Lower lobe of right lung (tissue), 2 donors: ENCODE measurements around the gene CEP162. TPM values are rescaled to one million over a fixed set of nuclear protein-coding genes. Genes with fewer than 3 reads are reported as not detected.
"Not testable (repeated sequence)": the region's sequence is repeated elsewhere in the genome, so short reads cannot be mapped to it uniquely, and the experiment has no call there.

Source experiments
- ATAC-seq, 2 donors: fragments of 200-7000 bp; cut with Tn5 transposase; one replicate each; pipeline ENCODE4 v1.9.1; 2020 to 2022; ENCODE audit warnings: mild to moderate bottlenecking in 2 of 2, moderate library complexity in 2 of 2
- DNase-seq: peaks from one replicate; pipeline ENCODE4 v3.0.0-alpha.2; 2020
- H3K27ac ChIP-seq: fragments of 200-600 bp; one replicate; pipeline ENCODE4 v1.8.0; 2022
- H3K27me3 ChIP-seq: fragments of 200-600 bp; one replicate; pipeline ENCODE4 v1.8.0; 2022; ENCODE audit warnings: low read depth
- H3K36me3 ChIP-seq: fragments of 200-600 bp; one replicate; pipeline ENCODE4 v1.8.0; 2022; ENCODE audit warnings: mild to moderate bottlenecking
- H3K4me1 ChIP-seq: fragments of 200-600 bp; one replicate; pipeline ENCODE4 v1.8.0; 2022
- H3K4me3 ChIP-seq: fragments of 200-600 bp; one replicate; pipeline ENCODE4 v1.8.0; 2022; ENCODE audit warnings: mild to moderate bottlenecking
- H3K9me3 ChIP-seq: fragments of 200-600 bp; one replicate; pipeline ENCODE4 v1.8.0; 2022
- intact Hi-C: fragments of 100-400 bp; cut with DNase I; formaldehyde crosslinking; loops from one replicate; pipeline ENCODE4 v1.11.0; 2022
- total RNA-seq: library from RNA; stranded (reverse); fragmentation: NEBNext Ultra II Directional; extraction: Animal tissue kit (Norgen Biotek cat#: 25700); gene quantifications from one replicate; pipeline ENCODE4 v1.2.1, GENCODE V29; 2021
- TF ChIP-seq, protein P1 (sequence below): fragments of 200-600 bp; IDR thresholded peaks from one replicate; pipeline ENCODE4 v1.8.0; 2022; ENCODE audit warnings: antibody characterized with exemption, mild to moderate bottlenecking
- donor health status: DM: no; HTN: yes; CAD: no; lungs with severe emphysema.

CEP162 gene
- total RNA-seq, 1 donor from 2014 or later = 12.1 TPM

- no peak overlapping the region for H3K27ac ChIP-seq
- peaks cover 14% of the 10 kb centered on the region for H3K36me3 ChIP-seq
- no peaks in the 10 kb centered on the region for H3K9me3 ChIP-seq
- DNase-seq = no peak
- intact Hi-C loops = no loop called here
- no peaks in the 10 kb centered on the region for H3K4me1 ChIP-seq
- H3K27me3 ChIP-seq = no peaks in the 10 kb centered on the region
- TF ChIP-seq, protein P1, sequence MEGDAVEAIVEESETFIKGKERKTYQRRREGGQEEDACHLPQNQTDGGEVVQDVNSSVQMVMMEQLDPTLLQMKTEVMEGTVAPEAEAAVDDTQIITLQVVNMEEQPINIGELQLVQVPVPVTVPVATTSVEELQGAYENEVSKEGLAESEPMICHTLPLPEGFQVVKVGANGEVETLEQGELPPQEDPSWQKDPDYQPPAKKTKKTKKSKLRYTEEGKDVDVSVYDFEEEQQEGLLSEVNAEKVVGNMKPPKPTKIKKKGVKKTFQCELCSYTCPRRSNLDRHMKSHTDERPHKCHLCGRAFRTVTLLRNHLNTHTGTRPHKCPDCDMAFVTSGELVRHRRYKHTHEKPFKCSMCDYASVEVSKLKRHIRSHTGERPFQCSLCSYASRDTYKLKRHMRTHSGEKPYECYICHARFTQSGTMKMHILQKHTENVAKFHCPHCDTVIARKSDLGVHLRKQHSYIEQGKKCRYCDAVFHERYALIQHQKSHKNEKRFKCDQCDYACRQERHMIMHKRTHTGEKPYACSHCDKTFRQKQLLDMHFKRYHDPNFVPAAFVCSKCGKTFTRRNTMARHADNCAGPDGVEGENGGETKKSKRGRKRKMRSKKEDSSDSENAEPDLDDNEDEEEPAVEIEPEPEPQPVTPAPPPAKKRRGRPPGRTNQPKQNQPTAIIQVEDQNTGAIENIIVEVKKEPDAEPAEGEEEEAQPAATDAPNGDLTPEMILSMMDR = no peak
- ATAC-seq = no peak
- H3K4me3 ChIP-seq = no peak overlapping the region
Measured at GRCh38 chr6:84137989-84138575, 89.4 kb downstream of the CEP162 start.

DNA sequence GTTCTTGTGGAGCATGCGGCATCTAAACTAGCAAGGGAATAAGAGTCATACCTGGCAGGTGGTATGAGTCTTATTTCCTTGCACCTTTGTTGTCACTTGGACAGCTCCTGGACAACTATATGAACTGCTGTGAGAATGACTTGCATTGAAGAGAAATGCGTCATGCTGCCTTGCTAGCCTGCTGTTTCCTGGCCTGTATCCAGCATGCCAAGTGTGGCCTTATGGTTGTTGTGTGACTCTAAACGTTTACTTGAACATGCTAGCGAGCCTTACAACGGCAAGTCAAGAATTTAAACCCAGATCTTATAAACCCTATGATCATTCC lies 90.4 kb downstream of the CEP162 start:
- Histone ChIP-seq H3K9me3 (no peaks in the 10 kb centered on the region), H3K36me3 (peaks cover 8% of the 10 kb centered on the region), H3K27me3 (no peaks in the 10 kb centered on the region), H3K4me3 (no peak overlapping the region), H3K4me1 (no peaks in the 10 kb centered on the region), H3K27ac (no peak overlapping the region)
- TF ChIP-seq, protein P1 = no peak
- no peak for ATAC-seq
- intact Hi-C loops = no loop called here
- DNase-seq = no peak

DNA sequence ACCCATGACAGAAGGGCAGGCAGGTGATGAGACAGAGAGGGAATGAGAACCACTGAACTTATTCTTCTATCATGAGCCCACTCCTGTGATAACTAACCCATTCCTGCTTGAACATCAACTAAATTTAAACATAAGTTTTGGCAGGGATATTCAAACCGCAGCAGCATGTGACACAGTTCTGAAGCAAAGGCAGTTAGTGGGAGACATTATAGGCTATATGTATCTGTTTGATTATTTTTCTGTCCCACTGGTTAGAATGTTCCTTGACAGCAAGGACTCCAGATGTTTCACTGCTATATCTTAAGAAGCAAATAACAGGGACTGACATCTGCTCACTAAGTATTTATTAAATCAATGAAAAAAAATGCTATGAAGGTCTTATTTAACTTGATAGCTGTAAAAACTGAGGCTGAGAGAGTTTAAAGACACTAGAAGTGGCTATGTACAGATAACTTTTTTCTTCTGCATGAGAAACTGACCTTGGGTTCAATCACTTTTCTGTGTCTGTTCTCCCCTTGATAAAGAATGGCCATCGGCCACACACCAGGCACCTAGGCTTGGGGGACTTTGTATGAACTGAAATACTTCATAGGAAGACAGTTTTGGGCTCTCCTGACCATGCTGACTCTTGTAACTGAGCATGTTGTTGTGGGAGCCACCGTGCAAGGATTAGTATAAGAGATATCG lies 90.9 kb downstream of the CEP162 start:
- ATAC-seq (no peak), DNase-seq (no peak)
- no peak overlapping the region for H3K27ac ChIP-seq
- H3K9me3 ChIP-seq = no peaks in the 10 kb centered on the region
- no peaks in the 10 kb centered on the region for H3K4me1 ChIP-seq
- H3K36me3 ChIP-seq = peaks cover 7% of the 10 kb centered on the region
- intact Hi-C loops = no loop called here
- no peak overlapping the region for H3K4me3 ChIP-seq
- TF ChIP-seq, protein P1 = no peak
- H3K27me3 ChIP-seq = no peaks in the 10 kb centered on the region

DNA sequence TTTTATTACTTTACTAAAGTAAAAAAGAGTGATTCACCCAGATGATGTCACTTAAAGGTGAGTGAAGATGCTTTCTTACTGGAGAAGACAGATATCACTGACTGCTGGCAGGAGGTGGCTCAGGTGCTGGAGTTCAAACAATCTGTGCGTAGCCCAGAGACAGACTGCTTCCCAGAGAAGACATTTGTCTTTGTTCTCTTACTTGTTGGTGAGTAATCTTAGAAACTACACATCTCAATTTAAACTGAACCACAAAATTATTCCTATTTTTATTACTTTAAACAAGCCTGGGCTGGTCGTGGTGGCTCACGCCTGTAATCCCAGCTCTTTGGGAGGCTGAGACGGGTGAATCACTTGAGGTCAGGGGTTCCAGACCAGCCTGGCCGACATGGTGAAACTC lies 92.2 kb downstream of the CEP162 start:
- H3K27ac ChIP-seq = no peak overlapping the region
- ATAC-seq (no peak), DNase-seq (no peak)
- no peaks in the 10 kb centered on the region for H3K9me3 ChIP-seq
- H3K36me3 ChIP-seq = peaks cover 7% of the 10 kb centered on the region
- intact Hi-C loops = no loop called here
- H3K4me1 ChIP-seq = no peaks in the 10 kb centered on the region
- no peaks in the 10 kb centered on the region for H3K27me3 ChIP-seq
- TF ChIP-seq, protein P1 = no peak
- H3K4me3 ChIP-seq = no peak overlapping the region

- H3K36me3 ChIP-seq, H3K27me3 ChIP-seq, ATAC-seq, H3K4me1 ChIP-seq, H3K9me3 ChIP-seq, intact Hi-C loops, DNase-seq, H3K27ac ChIP-seq, H3K4me3 ChIP-seq: not testable (repeated sequence)
Measured at GRCh38 chr6:84133385-84133784, 94.1 kb downstream of the CEP162 start.

- ATAC-seq, DNase-seq, intact Hi-C loops: not testable (repeated sequence)
Measured at GRCh38 chr6:84129588-84129987, 97.9 kb downstream of the CEP162 start.

More at GRCh38 chr6:84129588-84129987, 97.9 kb downstream of the CEP162 start:
- not testable (repeated sequence) for H3K27ac ChIP-seq, H3K4me1 ChIP-seq, H3K4me3 ChIP-seq, H3K9me3 ChIP-seq, H3K27me3 ChIP-seq
- H3K36me3 ChIP-seq = peaks cover 23% of the 10 kb centered on the region
